Activated CD8-positive, alpha-beta memory T cell treated with anti-CD3 and anti-CD28 coated beads for 24 hours (primary cell): ENCODE measurements around the gene NBPF6.
"Not testable (repeated sequence)": the region's sequence is repeated elsewhere in the genome, so short reads cannot be mapped to it uniquely, and the experiment has no call there.

ENCODE experiments used
- DNase-seq: peaks from one replicate; pipeline ENCODE4 v3.0.0-alpha.2; 2020

Gene NBPF6

GRCh38 chr1:108502138-108502537, 52.0 kb downstream of the NBPF6 start:
- no peak for DNase-seq

GRCh38 chr1:108502624-108503023, 52.5 kb downstream of the NBPF6 start:
- DNase-seq: no peak

GRCh38 chr1:108503062-108503733, 53.1 kb downstream of the NBPF6 start:
- DNase-seq: no peak

- DNase-seq: no peak
Measured at GRCh38 chr1:108504447-108504846, 54.3 kb downstream of the NBPF6 start.

- DNase-seq: no peak
Measured at GRCh38 chr1:108505763-108506070, 55.6 kb downstream of the NBPF6 start.

GRCh38 chr1:108511764-108512163, 61.6 kb downstream of the NBPF6 start:
- no peak for DNase-seq

- no peak for DNase-seq
Measured at GRCh38 chr1:108512239-108513043, 62.3 kb downstream of the NBPF6 start.

- DNase-seq: no peak
Measured at GRCh38 chr1:108513044-108513415, 62.9 kb downstream of the NBPF6 start.

GRCh38 chr1:108513914-108514313, 63.8 kb downstream of the NBPF6 start:
- DNase-seq: not testable (repeated sequence)

- not testable (repeated sequence) for DNase-seq
Measured at GRCh38 chr1:108517301-108517897, 67.3 kb downstream of the NBPF6 start.
